ENCODE data around the gene DVL3. TPM values are rescaled to one million over a fixed set of nuclear protein-coding genes. Genes with fewer than 3 reads are reported as not detected.
"Not testable (repeated sequence)": the region's sequence is repeated elsewhere in the genome, so short reads cannot be mapped to it uniquely, and the experiment has no call there.

DVL3 gene
- total RNA-seq, 1 donor from 2014 or later = 159 TPM

DNA sequence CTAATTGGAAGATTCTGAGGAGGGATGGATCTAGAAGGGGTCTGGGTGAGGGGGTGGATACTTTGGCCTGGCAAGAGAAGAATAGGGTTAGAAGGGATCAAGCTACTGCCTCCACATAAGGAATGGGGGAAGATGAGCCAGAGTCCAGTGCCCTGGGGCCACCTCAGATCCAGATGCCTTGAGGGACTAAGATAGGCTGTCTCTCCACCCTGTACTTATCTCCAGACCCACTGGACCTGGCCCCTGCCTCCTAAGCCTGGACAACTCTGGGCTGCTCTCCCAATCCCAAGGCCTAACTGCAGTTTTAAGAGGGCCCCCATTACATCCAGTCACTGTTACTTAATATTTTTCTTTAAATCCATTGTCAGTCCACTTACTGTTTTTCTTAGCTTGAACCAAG, 2.0 kb downstream of the DVL3 start:
- peaks cover 4% of the 10 kb centered on the region for H3K36me3 Mint-ChIP-seq
- peak overlapping the region; percentile 99 for H3K27ac Mint-ChIP-seq
- DNase-seq (ENCODE audit: low spot score in 2 of 2, unreplicated experiment in 2 of 2) = no peak
- H3K27me3 Mint-ChIP-seq (ENCODE audit: low read depth) = no peaks in the 10 kb centered on the region
- H3K9me3 Mint-ChIP-seq = no peaks in the 10 kb centered on the region
- H3K4me3 Mint-ChIP-seq = peak overlapping the region; percentile 98
- TF ChIP-seq, protein P1, sequence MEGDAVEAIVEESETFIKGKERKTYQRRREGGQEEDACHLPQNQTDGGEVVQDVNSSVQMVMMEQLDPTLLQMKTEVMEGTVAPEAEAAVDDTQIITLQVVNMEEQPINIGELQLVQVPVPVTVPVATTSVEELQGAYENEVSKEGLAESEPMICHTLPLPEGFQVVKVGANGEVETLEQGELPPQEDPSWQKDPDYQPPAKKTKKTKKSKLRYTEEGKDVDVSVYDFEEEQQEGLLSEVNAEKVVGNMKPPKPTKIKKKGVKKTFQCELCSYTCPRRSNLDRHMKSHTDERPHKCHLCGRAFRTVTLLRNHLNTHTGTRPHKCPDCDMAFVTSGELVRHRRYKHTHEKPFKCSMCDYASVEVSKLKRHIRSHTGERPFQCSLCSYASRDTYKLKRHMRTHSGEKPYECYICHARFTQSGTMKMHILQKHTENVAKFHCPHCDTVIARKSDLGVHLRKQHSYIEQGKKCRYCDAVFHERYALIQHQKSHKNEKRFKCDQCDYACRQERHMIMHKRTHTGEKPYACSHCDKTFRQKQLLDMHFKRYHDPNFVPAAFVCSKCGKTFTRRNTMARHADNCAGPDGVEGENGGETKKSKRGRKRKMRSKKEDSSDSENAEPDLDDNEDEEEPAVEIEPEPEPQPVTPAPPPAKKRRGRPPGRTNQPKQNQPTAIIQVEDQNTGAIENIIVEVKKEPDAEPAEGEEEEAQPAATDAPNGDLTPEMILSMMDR (IDR thresholded peaks at IDR 0.05; ENCODE audit: unreplicated experiment) = no peak
- H3K4me1 Mint-ChIP-seq = peaks cover 49% of the 10 kb centered on the region

DNA sequence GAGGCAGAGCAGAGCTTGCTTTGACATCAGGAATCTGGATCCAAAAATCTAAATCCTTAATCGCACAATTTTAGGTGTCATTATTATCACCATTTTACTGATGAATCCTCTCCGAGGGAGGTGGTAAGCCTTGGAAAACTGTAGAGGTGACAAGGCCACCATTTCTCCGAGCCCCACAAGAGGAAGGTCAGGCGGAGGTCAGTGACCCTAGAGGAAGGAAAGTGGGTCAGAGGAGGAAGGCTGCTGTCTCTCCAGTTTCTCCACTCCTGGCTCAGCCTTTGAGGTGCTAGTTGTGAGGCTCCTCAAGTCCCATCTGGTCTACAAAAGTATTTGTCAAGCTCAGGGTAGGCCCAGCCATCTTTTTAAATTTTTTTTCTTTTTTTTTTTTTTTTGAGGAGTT, 3.2 kb downstream of the DVL3 start:
- TF ChIP-seq, protein P1 (IDR thresholded peaks at IDR 0.05; ENCODE audit: unreplicated experiment) = no peak
- Mint-ChIP-seq H3K27ac (peak overlapping the region; percentile 83), H3K4me1 (peaks cover 43% of the 10 kb centered on the region), H3K9me3 (no peaks in the 10 kb centered on the region), H3K4me3 (no peak overlapping the region), H3K36me3 (peaks cover 5% of the 10 kb centered on the region), H3K27me3 (ENCODE audit: low read depth) (no peaks in the 10 kb centered on the region)
- no peak for DNase-seq (ENCODE audit: low spot score in 2 of 2, unreplicated experiment in 2 of 2)

DNA sequence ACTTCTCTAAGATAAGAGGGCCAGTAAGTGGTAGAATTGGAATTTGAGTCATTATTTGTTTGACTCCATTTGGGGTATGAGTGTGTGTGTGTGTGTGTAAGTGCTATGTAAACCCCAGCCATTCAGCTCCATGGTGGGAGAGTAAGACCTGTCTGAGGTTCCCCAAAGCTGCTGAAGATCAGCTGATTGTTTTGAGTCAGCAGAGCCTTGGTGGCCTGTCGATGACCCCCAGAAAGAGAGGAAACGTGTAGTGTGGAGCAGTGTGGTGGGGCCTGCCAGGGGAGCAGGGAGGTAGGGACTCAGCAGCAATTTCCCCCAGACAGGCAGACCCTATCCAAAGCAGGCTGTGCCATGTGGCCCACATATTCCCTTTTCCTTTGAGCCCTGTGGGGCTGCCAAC, 5.3 kb downstream of the DVL3 start:
- DNase-seq (ENCODE audit: low spot score in 2 of 2, unreplicated experiment in 2 of 2) = no peak
- Mint-ChIP-seq H3K27ac (peak overlapping the region; percentile 85), H3K36me3 (peaks cover 5% of the 10 kb centered on the region), H3K4me1 (peaks cover 33% of the 10 kb centered on the region), H3K27me3 (ENCODE audit: low read depth) (no peaks in the 10 kb centered on the region), H3K9me3 (no peaks in the 10 kb centered on the region), H3K4me3 (peak overlapping the region; percentile 18)
- TF ChIP-seq, protein P1 (IDR thresholded peaks at IDR 0.05; ENCODE audit: unreplicated experiment) = no peak

DNA sequence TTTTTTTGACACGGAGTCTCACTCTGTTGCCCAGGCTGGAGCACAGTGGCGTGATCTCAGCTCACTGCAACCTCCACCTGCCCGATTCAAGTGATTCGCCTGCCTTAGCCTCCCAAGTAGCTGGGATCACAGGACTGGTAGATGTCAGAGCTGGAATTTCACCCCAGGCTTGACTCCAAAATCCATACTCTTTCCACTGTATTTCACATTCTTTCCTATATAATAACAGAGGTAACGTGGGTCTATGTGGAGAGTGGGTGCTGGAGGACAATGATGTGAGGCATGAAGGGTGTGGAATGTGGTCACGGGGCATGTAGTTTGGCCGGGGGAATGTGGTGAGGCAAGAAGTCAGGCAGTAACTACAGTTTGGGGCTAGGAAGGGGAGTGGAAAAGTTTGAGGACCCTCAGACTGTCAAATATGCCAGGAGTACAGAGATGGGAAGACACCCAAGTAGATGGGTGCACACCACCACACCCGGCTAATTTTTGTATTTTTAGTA, 7.4 kb downstream of the DVL3 start:
- not testable (repeated sequence) for H3K27me3 Mint-ChIP-seq (ENCODE audit: low read depth); H3K9me3 Mint-ChIP-seq; H3K4me3 Mint-ChIP-seq; DNase-seq (ENCODE audit: low spot score in 2 of 2, unreplicated experiment in 2 of 2)
- H3K27ac Mint-ChIP-seq = peak overlapping the region; percentile 69
- peaks cover 15% of the 10 kb centered on the region for H3K36me3 Mint-ChIP-seq
- peaks cover 25% of the 10 kb centered on the region for H3K4me1 Mint-ChIP-seq

DNA sequence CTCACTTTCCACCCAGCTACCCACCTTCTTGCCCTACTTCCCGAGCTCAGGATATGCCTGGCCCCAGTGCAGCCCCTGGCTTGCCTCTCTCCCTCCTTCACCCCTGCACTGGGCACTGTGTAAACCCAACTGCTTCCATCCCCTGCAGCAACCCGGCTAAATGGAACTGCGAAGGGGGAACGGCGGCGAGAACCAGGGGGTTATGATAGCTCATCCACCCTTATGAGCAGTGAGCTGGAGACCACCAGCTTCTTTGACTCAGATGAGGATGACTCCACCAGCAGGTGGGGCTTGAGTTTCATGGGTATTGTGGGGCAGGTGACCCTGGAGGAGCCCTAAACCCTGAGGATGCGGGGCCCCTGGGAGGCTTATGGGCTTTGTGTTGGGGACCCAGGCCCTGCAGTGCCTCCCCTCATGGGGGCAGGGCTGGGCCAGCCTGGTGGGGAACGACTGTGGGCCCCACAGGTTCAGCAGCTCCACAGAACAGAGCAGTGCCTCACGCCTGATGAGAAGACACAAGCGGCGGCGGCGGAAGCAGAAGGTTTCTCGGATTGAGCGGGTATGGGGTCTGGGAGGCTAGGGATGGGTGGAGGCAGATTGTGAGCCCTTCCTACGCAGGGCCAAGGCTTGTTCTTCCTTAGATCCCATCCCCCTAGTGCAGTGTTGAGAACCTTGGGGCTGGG, 9.6 kb downstream of the DVL3 start:
- no peak for DNase-seq (ENCODE audit: low spot score in 2 of 2, unreplicated experiment in 2 of 2)
- TF ChIP-seq, protein P1 (IDR thresholded peaks at IDR 0.05; ENCODE audit: unreplicated experiment) = no peak
- no peaks in the 10 kb centered on the region for H3K27me3 Mint-ChIP-seq (ENCODE audit: low read depth)

DNA sequence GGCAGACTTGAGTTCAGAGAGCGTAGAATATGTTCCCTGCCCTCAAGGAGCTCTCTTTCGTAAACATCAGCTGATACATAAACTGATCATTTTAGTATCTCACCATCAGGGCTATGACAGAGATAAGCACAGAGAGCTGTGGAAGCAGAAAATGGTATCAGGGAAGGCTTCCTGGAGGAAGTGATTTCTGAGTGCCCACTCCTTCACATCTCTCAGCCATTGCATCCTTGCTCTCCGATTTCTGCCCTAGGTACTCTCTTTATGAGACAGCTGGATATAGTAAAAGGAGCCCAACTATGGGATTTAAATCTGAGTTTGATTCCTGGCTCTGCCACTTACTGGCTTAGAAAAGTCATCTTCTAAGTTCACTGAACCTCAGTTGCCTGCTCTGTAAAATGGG, 10.4 kb downstream of the DVL3 start:
- Mint-ChIP-seq H3K4me3 (no peak overlapping the region), H3K9me3 (no peaks in the 10 kb centered on the region), H3K27me3 (ENCODE audit: low read depth) (no peaks in the 10 kb centered on the region), H3K36me3 (peaks cover 13% of the 10 kb centered on the region), H3K4me1 (peaks cover 25% of the 10 kb centered on the region), H3K27ac (no peak overlapping the region)
- TF ChIP-seq, protein P1 (IDR thresholded peaks at IDR 0.05; ENCODE audit: unreplicated experiment) = no peak
- no peak for DNase-seq (ENCODE audit: low spot score in 2 of 2, unreplicated experiment in 2 of 2)

More for the DNA sequence above, 9.6 kb downstream of the DVL3 start:
- Mint-ChIP-seq H3K27ac (no peak overlapping the region), H3K36me3 (peaks cover 13% of the 10 kb centered on the region), H3K4me3 (no peak overlapping the region), H3K4me1 (peaks cover 31% of the 10 kb centered on the region), H3K9me3 (no peaks in the 10 kb centered on the region)

Measured in mesothelial cell of epicardium (in vitro differentiated cells).